Measurements from ENCODE around the gene VTI1B.
"Not testable (repeated sequence)": the region's sequence is repeated elsewhere in the genome, so short reads cannot be mapped to it uniquely, and the experiment has no call there.

- TF ChIP-seq, protein P1, sequence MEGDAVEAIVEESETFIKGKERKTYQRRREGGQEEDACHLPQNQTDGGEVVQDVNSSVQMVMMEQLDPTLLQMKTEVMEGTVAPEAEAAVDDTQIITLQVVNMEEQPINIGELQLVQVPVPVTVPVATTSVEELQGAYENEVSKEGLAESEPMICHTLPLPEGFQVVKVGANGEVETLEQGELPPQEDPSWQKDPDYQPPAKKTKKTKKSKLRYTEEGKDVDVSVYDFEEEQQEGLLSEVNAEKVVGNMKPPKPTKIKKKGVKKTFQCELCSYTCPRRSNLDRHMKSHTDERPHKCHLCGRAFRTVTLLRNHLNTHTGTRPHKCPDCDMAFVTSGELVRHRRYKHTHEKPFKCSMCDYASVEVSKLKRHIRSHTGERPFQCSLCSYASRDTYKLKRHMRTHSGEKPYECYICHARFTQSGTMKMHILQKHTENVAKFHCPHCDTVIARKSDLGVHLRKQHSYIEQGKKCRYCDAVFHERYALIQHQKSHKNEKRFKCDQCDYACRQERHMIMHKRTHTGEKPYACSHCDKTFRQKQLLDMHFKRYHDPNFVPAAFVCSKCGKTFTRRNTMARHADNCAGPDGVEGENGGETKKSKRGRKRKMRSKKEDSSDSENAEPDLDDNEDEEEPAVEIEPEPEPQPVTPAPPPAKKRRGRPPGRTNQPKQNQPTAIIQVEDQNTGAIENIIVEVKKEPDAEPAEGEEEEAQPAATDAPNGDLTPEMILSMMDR (IDR thresholded peaks at IDR 0.05): not testable (repeated sequence)
- TF ChIP-seq POLR2A (IDR thresholded peaks at IDR 0.05): not testable (repeated sequence)
Observed at GRCh38 chr14:67626131-67626530, 48.3 kb downstream of the VTI1B start.
